ENCODE results near the gene UBA6.
"Not testable (repeated sequence)": the region's sequence is repeated elsewhere in the genome, so short reads cannot be mapped to it uniquely, and the experiment has no call there.

The UBA6 gene

DNA sequence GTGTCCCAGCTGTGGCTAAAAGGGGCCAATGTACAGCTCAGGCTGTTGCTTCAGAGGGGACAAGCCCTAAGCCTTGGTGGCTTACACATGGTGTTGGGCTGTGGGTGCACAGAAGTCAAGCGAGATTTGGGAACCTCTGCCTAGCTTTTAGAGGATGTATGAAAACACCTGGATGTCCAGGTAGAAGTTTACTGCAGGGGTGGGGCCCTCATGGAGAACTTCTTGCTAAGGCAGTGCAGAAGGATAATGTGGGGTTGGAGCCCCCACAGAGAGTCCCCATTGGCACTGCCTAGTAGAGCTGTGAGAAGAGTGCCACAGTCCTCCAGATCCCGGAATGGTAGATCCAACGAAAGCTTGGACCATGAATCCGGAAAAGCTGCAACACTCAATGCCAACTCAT, 40.5 kb downstream of the UBA6 start:
- no peak for DNase-seq (ENCODE audit: low read depth)

DNA sequence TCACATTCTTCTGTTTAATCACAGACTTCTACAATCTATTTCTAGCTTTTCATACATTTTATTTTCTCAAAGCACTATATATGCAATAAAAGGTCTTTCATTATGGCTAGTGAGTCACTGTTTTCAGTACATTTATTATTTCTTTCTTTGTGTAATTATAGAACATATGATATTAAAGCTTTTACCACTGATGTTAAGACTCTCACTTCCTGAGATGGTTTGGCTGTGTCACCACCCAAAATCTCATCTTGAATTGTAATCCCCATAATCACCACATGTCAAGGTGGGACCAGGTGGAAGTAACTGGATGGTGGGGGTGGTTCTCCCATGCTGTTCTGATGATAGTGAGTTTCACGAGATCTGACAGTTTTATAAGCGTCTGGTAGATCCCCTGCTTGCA, 41.9 kb downstream of the UBA6 start:
- DNase-seq (ENCODE audit: low read depth) = no peak

DNA sequence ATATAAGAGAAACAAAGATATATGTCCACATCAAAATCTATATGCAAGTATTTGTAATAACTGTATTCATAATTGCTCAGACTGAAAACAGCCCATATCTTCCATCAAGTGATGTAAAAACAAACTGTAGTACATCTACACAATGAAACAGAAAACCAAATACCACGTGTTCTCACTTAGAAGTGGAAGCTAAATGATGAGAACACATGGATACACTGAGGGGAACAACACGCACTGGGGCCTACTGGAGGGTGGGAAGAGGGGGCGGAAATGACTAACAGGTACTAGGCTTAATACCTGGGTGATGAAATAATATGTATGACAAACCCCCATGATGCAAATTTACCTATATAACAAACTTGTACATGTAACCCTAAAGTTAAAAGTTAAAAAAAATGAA, 42.7 kb downstream of the UBA6 start:
- DNase-seq (ENCODE audit: low read depth) = no peak

DNA sequence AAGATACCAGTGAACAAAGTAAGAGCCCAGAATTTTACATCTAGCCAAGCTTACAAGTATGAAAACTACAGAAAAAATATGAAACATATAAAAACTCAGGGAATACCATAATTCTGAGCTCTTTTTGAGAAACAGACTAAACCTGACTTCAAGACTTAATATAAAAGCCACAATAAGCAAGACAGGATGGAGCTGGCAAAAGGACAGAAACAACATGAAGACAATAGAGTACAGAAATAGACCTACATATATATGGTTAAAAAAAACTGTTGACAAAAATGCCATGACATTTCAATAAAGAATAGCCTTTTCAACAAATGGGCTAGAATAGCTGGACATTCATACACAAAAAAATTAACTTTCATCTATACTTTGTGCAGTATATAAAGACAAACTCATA, 49.4 kb downstream of the UBA6 start:
- DNase-seq (ENCODE audit: low read depth) = no peak

DNA sequence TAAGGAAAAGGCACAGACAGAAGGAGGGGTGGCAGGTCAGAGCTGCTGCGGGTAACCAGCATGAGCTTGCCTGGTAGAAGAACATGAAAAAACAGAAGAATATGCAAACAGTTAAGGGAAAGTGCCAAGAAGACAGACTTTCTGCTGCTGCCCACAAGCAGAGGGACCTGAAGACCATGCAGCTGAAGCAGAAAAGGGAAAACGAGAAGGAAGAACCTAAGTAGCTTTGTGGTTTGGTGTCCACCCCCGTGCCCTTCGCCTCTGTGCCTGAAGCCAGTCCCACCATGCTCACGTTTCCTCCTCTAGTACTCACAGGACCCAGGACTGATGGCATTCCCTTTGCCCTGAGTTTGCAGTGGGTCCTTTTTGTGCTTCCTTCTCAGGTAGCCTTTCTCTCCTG, 62.8 kb downstream of the UBA6 start:
- DNase-seq (ENCODE audit: low read depth) = no peak

DNA sequence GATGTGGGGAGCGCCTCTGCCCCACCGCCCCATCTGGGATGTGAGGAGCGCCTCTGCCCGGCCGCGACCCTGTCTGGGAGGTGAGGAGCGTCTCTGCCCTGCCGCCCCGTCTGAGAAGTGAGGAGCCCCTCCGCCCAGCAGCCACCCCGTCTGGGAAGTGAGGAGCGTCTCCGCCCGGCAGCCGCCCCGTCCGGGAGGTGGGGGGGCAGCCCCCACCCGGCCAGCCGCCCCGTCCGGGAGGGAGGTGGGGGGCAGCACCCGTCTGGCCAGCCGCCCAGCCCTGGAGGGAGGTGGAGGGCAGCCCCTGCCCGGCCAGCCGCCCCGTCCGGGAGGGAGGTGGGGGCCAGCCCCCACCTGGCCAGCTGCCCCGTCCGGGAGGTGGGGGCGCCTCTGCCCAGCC, 64.0 kb downstream of the UBA6 start:
- DNase-seq (ENCODE audit: low read depth) = not testable (repeated sequence)

DNA sequence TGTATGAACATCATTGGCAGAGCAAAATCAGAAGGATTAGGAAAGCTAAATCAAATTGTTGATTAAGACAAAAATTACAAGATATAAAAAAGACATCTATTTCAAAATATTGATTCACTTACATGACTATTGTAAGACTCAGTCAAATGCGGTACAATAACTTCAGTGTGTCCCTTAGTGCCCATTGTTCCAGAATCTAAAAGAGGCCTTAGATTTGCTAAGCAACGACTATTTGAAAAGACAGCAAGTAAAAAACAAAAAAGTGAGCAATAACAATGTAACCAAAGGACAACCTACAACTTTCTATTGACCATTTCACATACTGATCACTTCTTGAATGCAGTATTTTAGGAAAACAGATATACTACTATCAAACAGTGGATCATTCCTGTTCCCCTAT, 65.6 kb downstream of the UBA6 start:
- DNase-seq (ENCODE audit: low read depth) = no peak

DNA sequence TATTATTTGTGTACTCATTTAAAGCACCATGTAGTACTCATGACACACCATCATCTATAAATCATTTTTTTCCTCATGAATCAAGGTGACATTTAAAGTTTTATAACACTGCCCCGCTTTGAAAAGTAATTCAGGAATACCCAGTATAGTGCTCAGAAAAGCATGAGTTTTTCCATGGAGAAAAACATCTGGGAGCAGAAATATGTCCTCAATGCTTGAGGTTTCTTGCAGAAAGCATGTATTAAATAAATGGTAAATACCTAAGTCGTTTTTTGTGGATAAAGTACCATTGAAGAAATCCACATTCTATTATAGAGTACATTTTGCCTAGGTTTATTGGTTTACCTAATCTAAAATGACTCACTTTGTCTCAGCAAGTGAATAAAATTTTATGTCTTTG, 66.2 kb downstream of the UBA6 start:
- DNase-seq (ENCODE audit: low read depth) = no peak

DNA sequence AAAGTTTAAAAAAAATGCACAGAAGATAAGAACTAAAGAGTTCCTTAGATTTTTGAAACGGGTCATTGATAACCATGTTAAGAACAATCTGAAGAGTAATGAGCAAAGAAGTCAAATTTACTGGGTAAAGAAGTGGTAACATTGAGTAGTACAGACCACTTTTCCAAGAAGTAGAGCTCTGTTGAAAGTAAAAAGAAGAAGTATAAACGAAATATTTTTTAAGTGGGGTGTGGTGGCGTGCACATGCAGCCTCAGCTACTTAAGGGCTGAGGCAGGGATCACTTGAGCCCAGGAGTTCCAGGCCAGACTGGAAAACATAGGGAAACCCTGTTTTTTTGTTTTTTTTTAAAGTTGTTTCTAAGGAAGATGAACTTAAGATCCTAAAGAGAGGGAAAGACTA, 68.5 kb downstream of the UBA6 start:
- DNase-seq (ENCODE audit: low read depth) = no peak

DNA sequence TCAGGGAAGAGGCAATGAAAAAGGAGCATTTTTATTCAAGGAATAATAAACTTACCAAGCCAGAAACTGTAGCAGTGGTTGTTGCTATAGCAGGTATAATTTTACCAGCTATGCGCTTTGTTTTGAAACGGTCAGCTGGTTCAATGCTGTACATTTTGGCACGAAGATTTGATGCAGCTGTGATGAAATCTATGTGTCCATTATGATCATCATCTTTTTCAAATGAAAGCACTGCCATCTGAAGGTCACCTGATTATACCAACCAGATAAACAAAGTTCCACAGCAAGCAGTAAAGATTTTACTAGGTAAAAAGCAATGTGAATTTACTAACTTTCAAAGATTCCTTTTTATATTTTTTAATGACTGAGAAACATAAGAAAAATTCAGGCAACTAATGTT, 76.0 kb downstream of the UBA6 start:
- no peak for DNase-seq (ENCODE audit: low read depth)

DNA sequence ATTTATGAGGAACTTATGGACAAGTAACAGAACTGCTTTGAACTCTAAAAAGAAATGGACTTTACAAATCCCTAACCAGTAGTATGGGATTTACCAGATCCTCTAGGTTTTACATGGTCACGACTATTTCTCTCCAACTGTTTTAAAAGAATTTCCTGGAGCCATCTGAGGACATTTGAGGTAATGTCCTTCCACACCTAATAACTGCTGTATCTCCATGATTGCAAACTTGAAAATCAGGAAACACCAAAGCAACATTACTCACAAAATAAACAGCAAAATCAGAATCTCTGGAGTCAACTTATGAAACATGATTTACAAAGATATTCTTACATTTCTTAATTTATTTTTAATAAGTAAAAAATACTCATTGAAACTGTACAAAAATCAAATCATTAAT, 84.5 kb downstream of the UBA6 start:
- no peak for DNase-seq (ENCODE audit: low read depth)

DNA sequence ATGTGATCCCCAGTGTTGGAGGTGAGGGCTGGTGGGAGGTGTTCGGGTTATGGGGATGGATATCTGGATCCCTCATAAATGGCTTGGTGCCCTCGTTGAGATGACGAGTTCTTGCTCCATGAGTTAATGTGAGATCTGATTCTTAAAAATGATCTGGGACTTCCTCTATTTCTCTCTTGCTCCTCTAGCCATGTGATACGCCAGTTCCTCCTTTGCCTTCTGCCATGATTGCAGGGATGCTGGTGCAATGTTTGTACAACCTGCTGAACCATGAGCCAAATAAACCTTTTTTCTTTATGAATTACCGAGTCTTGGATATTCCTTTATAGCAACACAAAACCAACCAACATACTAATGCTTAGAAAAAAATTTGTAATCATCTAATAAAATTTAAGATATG, 85.8 kb downstream of the UBA6 start:
- DNase-seq (ENCODE audit: low read depth) = no peak

DNA sequence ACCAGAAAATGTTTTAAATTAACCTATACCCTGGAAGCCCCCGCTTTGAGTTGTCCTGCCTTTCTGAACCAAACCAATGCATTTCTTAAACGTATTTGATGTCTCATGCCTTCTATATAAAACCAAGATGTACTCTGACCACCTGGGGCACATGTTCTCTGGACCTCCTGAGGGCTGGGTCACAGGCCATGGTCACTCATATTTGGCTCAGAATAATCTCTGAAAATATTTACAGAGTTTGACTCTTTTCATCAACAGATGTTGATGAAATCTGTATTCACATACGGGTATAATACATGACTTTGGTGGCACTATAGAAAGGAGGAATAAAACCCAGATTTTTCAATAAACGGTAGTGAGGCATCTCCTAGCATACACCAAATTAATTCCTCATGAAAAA, 86.8 kb downstream of the UBA6 start:
- no peak for DNase-seq (ENCODE audit: low read depth)

DNA sequence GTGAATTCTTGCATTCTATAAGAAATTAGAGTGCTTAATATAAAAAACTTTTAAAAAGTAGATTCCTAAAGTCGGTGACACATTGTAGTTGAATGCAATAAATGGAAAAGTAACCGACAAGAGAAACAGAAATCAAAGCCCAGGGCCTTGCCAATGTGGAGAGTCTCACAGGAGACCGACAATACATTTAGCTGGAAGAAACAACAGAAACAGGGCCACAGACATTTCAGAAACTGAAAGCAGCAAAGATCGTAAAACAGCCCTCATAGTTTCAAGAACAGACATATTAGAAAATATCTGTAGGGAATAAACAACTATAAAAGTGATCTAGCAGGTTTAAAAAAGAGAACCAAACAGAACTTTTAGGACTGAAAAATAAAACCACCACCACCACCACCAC, 92.9 kb downstream of the UBA6 start:
- DNase-seq (ENCODE audit: low read depth) = no peak

DNA sequence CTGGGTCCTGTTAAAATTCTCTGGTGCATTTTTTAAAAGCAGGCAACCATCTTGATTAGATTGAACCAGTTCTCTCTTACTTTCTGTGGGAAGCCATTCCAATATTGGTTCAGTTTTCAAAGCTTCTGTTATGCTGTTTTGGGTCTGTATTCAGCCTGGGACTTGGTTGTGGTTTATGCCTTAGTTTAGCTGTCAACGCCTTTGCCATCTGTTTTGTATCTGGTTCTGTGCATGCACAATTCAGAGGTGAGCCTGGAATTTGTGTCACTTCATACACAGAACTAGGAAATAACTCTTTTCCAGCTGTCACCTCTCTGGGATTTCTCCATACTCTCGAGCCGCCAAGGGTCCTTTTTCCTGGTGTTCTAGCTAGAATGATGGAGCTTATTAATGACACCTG, 96.2 kb downstream of the UBA6 start:
- no peak for DNase-seq (ENCODE audit: low read depth)

DNA sequence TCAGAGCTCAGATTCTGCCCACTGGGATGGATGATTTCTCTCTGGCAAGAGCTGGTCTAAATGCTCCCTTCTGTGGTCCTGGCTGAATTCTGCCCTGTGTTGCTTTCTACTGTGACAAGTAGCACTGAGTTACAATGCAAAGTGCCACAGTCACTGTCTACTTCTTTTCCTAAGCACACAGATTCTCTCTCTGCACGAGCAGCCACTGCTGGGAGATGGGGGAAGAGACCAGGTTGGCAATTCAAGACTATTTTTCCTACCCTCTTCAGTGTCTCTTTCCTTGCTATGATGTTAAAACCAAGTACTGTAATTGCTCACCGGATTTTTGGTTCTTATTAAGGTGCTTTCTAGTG, 97.0 kb downstream of the UBA6 start:
- DNase-seq (ENCODE audit: low read depth) = no peak

DNA sequence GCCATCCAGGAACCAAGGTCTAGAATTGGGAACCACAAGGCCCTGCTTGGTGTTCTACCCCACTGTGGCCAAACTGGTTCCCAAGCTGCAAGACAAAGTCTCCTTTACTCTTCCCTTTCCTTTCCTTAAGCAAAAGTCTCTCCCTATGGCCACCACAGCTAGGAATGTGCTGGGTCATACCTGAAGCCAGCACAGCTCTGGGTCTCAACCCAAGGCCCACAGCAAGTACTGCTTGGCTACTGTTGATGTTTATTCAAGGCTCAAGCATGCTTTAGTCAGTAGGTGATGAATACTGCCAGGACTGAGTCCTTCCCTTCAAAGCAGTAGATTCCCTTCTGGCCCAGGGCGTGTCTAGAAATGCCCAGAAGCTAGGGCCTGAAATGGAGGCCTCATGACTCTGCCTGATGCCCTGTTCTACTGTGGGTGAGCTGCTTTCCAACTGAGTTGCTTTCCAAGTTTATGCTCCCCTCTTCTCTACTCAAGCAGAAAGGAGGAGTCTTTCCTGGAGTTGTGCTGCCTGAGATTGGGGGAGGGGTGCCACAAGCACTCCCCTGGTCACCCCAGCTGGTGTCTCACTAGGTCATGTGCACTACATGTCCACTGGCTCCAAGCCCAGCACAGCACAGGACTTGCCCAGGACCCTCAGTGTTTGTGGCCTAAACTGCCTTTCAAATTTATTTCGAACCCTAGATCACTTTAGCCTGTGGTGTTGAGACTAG, 97.5 kb downstream of the UBA6 start:
- DNase-seq (ENCODE audit: low read depth) = no peak

DNA sequence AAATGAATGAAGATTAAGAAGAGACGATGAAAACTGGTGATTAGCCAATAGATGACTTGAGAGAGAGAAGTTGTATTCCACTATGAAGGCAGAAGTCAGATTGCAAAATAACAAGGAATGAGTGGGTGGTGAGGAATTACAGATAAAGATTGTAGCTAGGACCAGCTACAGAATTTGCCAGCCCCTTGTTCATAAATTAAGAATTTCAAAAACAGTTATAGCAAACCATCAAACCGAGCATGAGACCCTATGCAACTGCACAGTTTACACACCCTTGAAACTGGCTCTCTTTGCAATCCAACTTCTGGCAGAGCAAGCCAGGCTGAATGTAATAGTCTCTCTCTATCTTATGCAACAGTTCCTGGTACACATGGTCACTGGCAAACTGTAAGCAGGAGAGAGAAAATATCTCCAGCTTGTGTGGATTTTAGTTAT, 107.2 kb downstream of the UBA6 start:
- no peak for DNase-seq (ENCODE audit: low read depth)

DNA sequence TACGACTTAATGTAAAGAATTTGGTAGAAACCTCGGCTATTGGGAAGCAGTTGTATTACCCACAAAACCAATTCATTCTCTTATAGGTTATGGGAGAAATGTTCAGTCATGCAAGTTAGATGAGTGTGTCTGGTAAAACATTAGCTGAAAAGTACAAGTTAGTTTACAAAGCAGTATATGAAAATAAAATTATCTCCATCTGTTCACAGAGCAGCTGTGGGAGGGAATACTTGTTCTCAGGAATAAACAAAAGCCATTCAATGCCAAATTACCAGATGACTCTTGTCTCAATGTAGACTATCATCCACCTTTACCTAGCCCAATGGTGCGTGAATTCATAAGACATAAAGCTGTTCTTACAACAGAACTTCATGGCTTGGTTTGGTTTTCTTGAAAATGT, 113.8 kb downstream of the UBA6 start:
- no peak for DNase-seq (ENCODE audit: low read depth)

DNA sequence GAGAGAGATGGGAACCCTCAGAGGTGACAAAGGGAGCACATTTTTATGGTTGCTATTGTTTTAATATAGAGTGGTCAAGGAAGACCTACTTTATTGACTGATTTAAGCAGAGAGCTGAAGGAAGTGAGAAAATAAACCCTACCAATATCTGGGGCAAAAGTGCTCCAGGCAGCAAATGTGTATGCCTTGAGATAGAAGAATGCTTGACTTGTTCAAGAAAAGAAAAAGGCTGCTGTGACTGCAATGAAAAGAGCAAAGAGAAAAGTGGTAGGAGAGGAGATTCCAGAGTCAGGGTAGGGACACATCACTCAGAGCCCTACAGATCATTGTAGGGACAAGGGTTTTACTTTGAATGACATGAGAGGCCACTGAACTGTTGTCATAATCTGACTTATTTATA, 116.5 kb downstream of the UBA6 start:
- no peak for DNase-seq (ENCODE audit: low read depth)

DNA sequence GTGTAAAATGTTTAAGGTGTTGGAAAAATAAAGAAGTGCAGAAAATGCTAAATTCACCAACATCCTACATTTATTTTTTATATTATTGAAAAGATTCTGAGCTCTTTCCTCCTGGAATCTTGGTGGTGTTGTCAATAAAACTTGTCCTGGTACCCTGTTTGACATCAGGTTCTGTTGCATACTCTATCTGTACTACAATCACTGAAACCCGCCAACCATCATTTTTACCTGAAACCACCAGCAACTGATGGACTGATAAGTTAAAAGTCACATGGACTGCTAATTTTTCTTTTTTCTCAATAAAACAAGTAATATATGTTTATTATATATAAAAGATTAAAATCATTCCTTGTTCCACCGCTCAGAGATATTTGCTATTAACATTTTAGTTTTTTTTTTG, 119.0 kb downstream of the UBA6 start:
- DNase-seq (ENCODE audit: low read depth) = no peak

DNA sequence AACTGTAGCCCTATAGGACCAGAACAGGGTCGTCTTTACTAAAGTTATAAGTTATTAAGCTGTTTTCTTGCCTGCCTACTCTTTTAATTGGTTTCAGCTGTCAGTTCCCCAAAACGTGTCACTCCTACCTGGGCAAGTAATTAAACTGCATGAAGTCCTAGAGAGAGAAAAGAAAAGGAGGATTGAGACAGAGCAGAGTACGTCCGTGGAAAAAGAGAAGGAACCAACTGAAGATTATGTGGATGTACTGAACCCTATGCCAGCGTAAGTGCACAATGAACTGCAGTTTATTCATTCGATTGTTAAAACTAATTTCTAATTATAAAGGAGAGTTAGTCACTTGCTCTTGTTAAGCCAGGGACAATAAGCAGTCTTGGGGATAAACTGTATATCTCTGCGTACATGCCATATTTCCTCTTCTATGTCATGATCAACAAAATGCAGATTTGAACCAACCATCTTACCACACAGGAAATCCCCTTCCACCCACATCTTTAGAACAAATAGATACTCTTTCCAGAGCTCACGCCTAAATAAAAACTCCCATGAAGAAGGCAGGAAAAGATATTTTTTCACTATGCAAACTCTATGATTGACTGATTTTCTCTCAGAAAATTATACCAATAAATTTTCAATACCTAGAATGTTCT, 119.6 kb downstream of the UBA6 start:
- no peak for DNase-seq (ENCODE audit: low read depth)

DNA sequence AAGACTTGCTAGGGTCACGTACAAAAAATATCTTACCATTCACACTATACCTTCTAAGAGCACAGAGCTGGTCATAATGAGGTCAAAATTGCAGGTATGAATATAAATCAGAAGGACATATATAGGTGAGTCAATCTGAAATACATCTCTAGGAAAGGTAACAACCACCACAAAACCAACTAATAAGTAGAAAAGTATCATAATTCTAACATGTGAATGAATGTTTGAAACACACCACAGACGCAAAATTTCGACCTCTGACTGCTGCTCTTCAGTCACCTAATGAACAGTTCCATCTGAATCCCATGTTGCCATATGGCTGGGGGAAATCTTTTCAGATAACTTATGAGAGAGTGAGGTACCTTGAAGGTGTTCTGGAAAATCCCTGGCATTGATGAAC, 120.4 kb downstream of the UBA6 start:
- DNase-seq (ENCODE audit: low read depth) = no peak

DNA sequence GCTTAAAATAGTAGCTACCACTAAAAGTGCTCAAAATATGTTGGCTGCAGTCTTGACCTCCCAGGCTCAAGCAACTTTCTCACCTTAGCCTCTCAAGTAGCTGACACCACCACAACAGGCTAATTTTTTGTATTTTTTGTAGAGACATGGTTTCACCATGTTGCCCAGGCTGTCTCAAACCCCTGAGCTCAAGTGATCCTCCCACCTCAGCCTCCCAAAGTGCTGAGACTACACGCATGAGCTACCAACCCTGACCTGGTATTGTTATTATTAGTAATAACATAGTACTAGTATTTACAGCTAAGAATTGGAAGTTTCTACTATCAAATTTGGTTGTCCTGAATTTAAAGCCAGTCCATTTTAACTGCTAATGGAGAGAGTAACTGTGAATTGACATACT, 124.4 kb downstream of the UBA6 start:
- DNase-seq (ENCODE audit: low read depth) = no peak

Data from stimulated activated CD8-positive, alpha-beta memory T cell treated with anti-CD3 and anti-CD28 coated beads, Interleukin-12 subunit alpha, Interleukin-12 subunit beta, amount 100 ng/mL, for 1 hour (primary cell).